Activated naive CD4-positive, alpha-beta T cell treated with anti-CD3 and anti-CD28 coated beads for 36 hours (primary cell): Measurements from ENCODE around the gene RNASEL. TPM values are rescaled to one million over a fixed set of nuclear protein-coding genes. Genes with fewer than 3 reads are reported as not detected.
"Not testable (repeated sequence)": the region's sequence is repeated elsewhere in the genome, so short reads cannot be mapped to it uniquely, and the experiment has no call there.

Experiments used
- CTCF ChIA-PET: fragments of 350-600 bp; sonication (Branson Sonifier 250); formaldehyde crosslinking; loops from one replicate; lab custom pipeline; 2021; ENCODE audit warnings: antibody characterized with exemption; lab: Charles Lee
- DNase-seq: peaks from one replicate; pipeline ENCODE4 v3.0.0-alpha.2; 2020
- H3K27ac Mint-ChIP-seq: one replicate; pipeline ENCODE4 v1.8.0; 2021; ENCODE audit warnings: mild to moderate bottlenecking, mixed read lengths
- H3K27me3 Mint-ChIP-seq: one replicate; pipeline ENCODE4 v1.8.0; 2021; ENCODE audit warnings: low read depth, mixed read lengths
- H3K36me3 Mint-ChIP-seq: one replicate; pipeline ENCODE4 v1.8.0; 2021; ENCODE audit warnings: low read depth, mixed read lengths
- H3K4me1 Mint-ChIP-seq: one replicate; pipeline ENCODE4 v1.8.0; 2021; ENCODE audit warnings: low read depth, mixed read lengths
- H3K4me3 Mint-ChIP-seq: one replicate; pipeline ENCODE4 v1.8.0; 2021; ENCODE audit warnings: mild to moderate bottlenecking, moderate library complexity, mixed read lengths
- H3K9me3 Mint-ChIP-seq: one replicate; pipeline ENCODE4 v1.8.0; 2021; ENCODE audit warnings: mixed read lengths
- intact Hi-C: fragments of 100-400 bp; cut with micrococcal nuclease; formaldehyde crosslinking; loops from one replicate; pipeline ENCODE4 v1.15.1; 2023
- total RNA-seq, 2 experiments: library from RNA; stranded (reverse); gene quantifications; one replicate each; pipeline ENCODE4 v1.2.3, GENCODE V29; 2021

RNASEL gene, protein sequence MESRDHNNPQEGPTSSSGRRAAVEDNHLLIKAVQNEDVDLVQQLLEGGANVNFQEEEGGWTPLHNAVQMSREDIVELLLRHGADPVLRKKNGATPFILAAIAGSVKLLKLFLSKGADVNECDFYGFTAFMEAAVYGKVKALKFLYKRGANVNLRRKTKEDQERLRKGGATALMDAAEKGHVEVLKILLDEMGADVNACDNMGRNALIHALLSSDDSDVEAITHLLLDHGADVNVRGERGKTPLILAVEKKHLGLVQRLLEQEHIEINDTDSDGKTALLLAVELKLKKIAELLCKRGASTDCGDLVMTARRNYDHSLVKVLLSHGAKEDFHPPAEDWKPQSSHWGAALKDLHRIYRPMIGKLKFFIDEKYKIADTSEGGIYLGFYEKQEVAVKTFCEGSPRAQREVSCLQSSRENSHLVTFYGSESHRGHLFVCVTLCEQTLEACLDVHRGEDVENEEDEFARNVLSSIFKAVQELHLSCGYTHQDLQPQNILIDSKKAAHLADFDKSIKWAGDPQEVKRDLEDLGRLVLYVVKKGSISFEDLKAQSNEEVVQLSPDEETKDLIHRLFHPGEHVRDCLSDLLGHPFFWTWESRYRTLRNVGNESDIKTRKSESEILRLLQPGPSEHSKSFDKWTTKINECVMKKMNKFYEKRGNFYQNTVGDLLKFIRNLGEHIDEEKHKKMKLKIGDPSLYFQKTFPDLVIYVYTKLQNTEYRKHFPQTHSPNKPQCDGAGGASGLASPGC
- total RNA-seq: 1 to 10 TPM; 2.5 TPM

DNA sequence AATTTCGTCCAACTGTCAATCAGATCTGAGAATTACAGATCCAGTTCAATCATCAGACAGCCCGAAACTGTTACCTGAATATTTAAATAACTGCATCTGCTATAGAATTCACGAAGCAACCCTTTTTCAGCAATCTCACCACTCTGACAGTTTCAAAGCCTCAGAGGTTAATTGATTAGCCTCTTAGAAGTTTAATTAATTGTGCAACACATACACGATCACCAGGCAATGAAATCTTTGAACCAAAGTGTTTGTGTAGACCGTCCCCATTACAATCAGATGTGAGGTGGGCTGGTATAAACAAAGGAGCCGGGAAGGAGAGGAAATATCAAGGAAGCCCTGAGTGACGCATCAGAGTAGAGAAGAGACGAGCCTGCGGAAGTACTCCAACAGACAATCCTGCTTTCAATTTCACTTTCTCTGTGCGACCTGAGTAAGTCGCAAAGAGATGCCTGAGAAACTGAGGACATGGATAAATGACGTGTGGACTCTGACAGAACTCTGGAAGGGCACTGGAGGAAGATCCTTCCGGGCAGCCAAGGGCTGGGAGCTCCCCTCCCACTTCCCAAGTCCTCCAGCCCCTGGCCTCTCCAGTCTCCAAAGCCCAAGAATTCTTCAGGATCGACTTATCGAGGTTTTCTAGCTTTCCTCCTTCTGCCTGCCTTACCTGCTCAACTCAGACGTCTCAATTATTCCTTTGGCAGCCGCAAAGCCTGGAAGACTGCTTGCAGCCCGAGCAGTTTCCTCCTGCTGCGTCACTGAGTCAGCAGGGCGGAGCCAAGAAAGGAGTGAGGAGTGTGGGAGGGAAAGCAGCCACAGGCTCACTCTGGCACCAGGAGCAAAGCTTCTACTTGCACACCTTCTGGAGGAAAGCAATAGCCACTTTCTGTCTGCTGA is at the start of gene RNASEL:
Gene RNASEL (minus strand): TSS at position 757 of the 897 bp plus-strand sequence. CDS start 2,450 bp downstream, outside the sequence.
- CTCF ChIA-PET: interaction anchor here (0.5 to 28.9 kb wide), 7 partner anchors 10 to 501 kb away, joined by 3 to 797 read pairs (median 3); partner anchors contain the start of gene NPL
- peak within 1 kb of the TSS; percentile 86 for H3K4me3 Mint-ChIP-seq
- no peaks in the 10 kb centered on the region for H3K9me3 Mint-ChIP-seq
- intact Hi-C loops: loop anchor here (1.0 to 10.0 kb wide), 9 partner anchors 15 to 1956 kb away; partner anchors contain the start of genes DHX9 and XPR1
- H3K27ac Mint-ChIP-seq: peak within 1 kb of the TSS; percentile 98
- H3K27me3 Mint-ChIP-seq: no peaks in the 10 kb centered on the region
- peaks cover 50% of the 10 kb centered on the region for H3K4me1 Mint-ChIP-seq
- DNase-seq: peak; percentile 62
- peaks cover 2% of the 10 kb centered on the region for H3K36me3 Mint-ChIP-seq

DNA sequence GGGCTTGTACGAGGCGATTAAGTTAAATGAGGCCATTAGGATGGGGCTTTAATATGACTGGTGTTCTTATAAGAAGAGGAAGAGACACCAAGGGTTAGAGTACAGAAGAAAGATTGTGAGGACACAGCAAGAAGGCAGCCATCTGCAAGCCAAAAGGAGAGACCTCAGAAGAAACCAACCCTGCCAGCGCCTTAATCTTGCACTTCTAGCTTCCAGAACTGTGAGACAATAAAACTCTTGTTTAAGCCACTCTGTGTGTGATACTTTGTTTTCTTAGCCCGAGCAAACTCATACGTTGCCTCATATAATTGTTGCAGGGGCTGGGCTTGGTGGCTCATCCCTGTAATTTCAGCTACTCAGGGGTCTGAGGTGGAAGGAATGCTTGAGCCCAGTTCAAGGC is 48.7 kb upstream of the RNASEL start:
- CTCF ChIA-PET: no interaction called here
- Mint-ChIP-seq H3K4me1 (no peaks in the 10 kb centered on the region), H3K27ac (no peak overlapping the region), H3K27me3 (no peaks in the 10 kb centered on the region), H3K4me3 (no peak overlapping the region), H3K36me3 (no peaks in the 10 kb centered on the region), H3K9me3 (no peaks in the 10 kb centered on the region)
- no peak for DNase-seq
- intact Hi-C loops: no loop called here

DNA sequence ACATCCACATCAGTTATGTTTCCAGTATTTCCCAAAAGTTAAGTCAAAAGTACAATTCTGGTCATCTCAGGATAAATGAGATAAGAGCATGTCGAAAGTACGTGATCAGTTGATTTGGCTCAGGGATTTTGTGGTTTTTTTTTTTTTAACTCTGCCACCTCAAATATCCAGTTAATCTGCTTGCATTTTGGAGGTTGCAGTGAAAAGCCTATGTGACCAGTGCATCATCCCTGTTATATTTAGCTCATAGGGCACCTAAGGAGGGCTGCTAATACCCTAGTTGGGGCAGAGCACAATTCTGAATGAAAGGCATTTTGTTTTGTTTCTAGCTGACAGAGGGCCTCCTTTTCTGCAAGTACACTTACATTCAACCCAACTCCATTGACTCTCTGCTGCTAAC is 46.8 kb upstream of the RNASEL start:
- Mint-ChIP-seq H3K27ac (no peak overlapping the region), H3K4me3 (no peak overlapping the region), H3K36me3 (no peaks in the 10 kb centered on the region), H3K4me1 (peaks cover 10% of the 10 kb centered on the region), H3K27me3 (no peaks in the 10 kb centered on the region), H3K9me3 (no peaks in the 10 kb centered on the region)
- DNase-seq: no peak
- CTCF ChIA-PET: interaction anchor here (1.4 kb wide), 1 partner anchor 11 kb away, joined by 3 read pairs; no protein-coding TSS in a partner anchor
- intact Hi-C loops: no loop called here

DNA sequence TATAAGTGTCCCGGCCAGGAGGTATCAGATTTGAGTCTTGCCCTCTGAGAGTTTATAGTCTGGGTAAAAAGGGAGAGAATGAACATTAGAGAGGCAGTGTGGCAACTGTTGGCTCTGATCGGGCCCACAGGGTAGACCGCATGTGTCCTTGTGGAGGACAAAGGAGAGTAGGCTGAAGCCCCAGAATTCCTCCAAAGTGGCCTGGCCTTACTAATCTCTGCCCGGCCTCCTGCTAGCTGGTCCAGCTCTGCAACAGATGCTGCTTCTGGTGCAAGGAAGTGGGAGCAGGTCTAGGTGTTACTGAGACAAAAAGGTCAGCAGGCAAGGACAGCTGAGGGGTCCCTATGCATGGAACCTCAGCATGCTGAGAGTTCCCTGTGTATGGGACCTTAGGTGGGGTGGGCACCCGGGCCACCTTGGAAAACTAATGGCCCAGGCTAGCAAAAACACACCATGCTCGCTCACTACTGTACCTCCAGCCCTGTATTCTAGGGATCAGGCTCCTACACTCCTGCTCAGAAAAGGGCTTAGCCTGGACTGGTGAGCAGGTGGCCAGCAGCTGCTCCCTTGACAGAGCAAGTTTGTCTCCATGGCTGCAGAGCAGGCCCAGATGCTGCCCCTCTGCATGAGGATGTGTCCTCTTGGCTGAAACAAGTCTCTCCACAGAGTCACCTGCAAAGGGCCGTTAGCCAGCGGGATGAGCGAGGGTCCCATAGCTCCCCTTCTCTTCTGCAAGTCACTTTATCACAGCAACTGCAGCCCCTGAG is 45.4 kb upstream of the RNASEL start:
- Mint-ChIP-seq H3K9me3 (no peaks in the 10 kb centered on the region), H3K27ac (no peak overlapping the region), H3K4me1 (peaks cover 24% of the 10 kb centered on the region), H3K4me3 (no peak overlapping the region), H3K27me3 (no peaks in the 10 kb centered on the region), H3K36me3 (no peaks in the 10 kb centered on the region)
- CTCF ChIA-PET: no interaction called here
- no peak for DNase-seq
- intact Hi-C loops: no loop called here

DNA sequence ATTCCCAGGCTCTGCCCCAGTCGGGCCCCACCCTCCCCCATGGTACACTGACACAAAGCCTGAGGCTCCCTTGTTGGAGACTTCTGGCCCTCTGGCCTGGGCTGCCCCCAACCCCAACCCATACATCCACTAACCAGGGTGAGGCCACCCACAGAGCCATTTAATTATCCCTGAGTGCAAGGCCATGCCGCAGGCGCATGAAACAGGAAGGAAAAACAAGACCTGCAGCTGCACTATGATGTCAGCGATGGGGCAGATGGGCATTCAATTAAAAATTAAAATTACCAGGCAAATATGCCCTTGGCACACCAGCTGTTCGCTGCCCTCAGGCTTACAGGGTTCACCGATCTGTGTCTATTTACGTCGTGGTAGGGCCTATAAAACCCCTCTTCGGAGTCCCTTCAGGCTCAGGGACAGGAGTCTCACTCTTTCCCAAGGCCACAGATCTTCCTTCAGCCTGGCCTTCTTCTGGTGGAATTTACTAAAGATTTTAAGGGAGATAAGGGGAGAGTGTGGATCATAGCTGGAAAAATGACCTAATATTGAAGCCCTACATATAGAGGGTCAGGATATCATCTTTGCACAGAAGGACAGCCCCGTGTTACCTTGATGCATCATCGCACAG is 44.7 kb upstream of the RNASEL start:
- H3K4me3 Mint-ChIP-seq: no peak overlapping the region
- CTCF ChIA-PET: no interaction called here
- no peaks in the 10 kb centered on the region for H3K36me3 Mint-ChIP-seq
- intact Hi-C loops: no loop called here
- no peaks in the 10 kb centered on the region for H3K27me3 Mint-ChIP-seq
- no peak for DNase-seq
- no peaks in the 10 kb centered on the region for H3K9me3 Mint-ChIP-seq
- no peak overlapping the region for H3K27ac Mint-ChIP-seq
- peaks cover 31% of the 10 kb centered on the region for H3K4me1 Mint-ChIP-seq

DNA sequence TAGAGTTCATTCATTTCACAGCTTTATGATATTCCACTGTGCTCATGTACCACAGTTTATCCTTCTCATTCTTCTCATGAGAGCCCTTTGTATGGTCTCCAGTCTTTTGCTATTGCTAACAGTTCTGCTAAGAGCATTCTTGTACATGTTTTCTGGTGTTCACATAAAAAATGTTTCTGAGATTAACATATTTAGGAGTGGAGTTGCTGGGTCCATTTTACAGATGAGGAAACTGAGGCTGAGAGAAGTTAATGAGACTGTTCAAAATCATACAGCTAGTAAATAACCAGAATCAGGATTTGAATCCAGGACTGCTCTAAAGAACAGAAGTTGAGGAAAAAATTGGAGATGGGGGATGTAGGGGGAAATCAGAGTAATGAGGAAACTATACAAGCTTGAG is 44.0 kb upstream of the RNASEL start:
- H3K27ac Mint-ChIP-seq: no peak overlapping the region
- H3K36me3 Mint-ChIP-seq: no peaks in the 10 kb centered on the region
- no peaks in the 10 kb centered on the region for H3K27me3 Mint-ChIP-seq
- CTCF ChIA-PET: no interaction called here
- peaks cover 31% of the 10 kb centered on the region for H3K4me1 Mint-ChIP-seq
- DNase-seq: no peak
- H3K9me3 Mint-ChIP-seq: no peaks in the 10 kb centered on the region
- H3K4me3 Mint-ChIP-seq: no peak overlapping the region
- intact Hi-C loops: no loop called here

DNA sequence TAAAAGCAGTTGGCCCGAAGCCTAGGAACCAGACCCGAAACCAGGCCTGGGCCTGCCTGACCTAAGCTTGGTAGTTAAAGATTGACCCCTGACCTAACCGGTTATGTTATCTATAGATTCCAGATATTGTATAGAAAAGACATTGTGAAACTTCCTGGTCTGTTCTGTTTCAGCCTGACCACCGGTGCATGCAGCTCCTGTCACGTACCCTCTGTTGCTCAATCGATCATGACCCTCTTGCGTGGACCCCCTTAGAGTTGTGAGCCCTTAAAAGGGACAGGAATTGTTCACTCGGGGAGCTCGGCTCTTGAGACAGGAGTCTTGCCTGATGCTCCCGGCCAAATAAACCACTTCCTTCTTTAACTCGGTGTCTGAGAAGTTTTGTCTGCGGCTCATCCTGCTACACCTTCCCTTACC is 43.4 kb upstream of the RNASEL start:
- H3K9me3 Mint-ChIP-seq, H3K36me3 Mint-ChIP-seq, H3K27ac Mint-ChIP-seq, H3K27me3 Mint-ChIP-seq, DNase-seq, intact Hi-C loops: not testable (repeated sequence)
- CTCF ChIA-PET: interaction anchor here (0.7 kb wide), 1 partner anchor 24 kb away, joined by 5 read pairs; no protein-coding TSS in a partner anchor
- peaks cover 31% of the 10 kb centered on the region for H3K4me1 Mint-ChIP-seq
- peak overlapping the region; percentile 25 for H3K4me3 Mint-ChIP-seq

DNA sequence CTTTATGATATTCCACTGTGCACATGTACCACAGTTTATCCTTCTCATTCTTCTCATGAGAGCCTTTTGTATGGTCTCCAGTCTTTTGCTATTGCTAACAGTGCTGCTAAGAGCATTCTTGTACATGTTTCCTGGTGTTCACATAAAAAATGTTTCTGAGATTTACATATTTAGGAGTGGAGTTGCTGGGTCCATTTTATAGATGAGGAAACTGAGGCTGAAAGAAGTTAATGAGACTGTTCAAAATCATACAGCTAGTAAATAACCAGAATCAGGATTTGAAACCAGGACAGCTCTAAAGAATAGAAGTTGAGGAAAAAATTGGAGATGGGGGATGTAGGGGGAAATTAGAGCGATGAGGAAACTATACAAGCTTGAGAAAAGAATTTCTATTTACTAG is 42.9 kb upstream of the RNASEL start:
- no peak for DNase-seq
- Mint-ChIP-seq H3K27ac (no peak overlapping the region), H3K4me1 (peaks cover 33% of the 10 kb centered on the region), H3K36me3 (no peaks in the 10 kb centered on the region), H3K27me3 (no peaks in the 10 kb centered on the region), H3K4me3 (no peak overlapping the region), H3K9me3 (no peaks in the 10 kb centered on the region)
- CTCF ChIA-PET: interaction anchor here (0.7 to 1.0 kb wide), 2 partner anchors 17 to 24 kb away, joined by 3 to 5 read pairs; no protein-coding TSS in a partner anchor
- intact Hi-C loops: no loop called here

DNA sequence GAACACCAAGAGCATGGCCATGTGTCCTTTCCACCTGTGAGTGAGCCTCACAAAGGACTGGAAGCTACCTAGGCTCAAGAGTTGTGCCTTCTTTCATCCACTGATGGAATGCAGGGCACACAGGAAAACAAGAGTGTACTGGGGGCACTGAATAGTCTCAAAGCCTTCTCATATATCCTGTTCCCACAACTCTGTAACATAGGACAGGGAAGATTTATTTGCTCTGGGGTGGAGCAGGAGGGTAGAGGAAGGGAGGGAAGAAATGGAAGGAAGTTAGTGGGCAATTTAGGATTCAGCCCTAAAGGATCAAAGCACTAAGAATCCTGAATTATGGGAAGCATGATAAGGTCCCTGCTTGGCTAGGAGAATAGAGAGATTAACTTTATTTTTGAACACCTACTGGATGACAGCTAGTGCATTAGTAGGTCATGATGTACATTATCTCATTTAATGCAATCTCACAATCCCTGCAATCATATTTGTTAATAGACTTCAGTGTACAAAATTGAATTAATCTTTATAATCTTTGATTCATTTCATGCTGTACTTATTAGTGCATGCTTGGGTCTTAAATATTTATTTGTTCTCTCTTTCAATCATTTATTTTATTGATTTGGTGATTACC is 42.1 kb upstream of the RNASEL start:
- Mint-ChIP-seq H3K4me3 (no peak overlapping the region), H3K4me1 (peaks cover 41% of the 10 kb centered on the region), H3K36me3 (no peaks in the 10 kb centered on the region), H3K9me3 (no peaks in the 10 kb centered on the region), H3K27ac (no peak overlapping the region), H3K27me3 (no peaks in the 10 kb centered on the region)
- CTCF ChIA-PET: interaction anchor here (1.0 to 1.3 kb wide), 2 partner anchors 17 to 154 kb away, joined by 3 read pairs; no protein-coding TSS in a partner anchor
- intact Hi-C loops: no loop called here
- DNase-seq: no peak

DNA sequence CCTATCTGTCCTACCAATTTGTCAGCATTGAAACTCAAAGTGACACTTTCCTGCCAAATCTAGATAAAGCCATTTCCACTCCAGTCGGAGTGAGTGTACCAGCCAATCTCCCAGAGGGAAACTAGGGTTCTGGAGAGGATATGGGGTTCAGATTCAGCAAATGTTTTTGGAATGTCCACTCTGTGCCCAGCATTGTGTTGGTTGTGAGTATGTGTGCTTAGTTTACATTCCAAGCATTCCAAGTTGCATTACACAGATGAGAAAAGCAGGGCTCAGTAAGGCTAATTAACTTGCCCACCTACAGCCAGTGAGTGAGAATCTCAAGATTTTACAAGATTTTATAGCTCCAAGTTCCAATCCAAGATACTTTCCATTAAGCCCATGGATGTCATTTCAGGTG is 41.5 kb upstream of the RNASEL start:
- Mint-ChIP-seq H3K4me1 (peaks cover 47% of the 10 kb centered on the region), H3K27ac (peak overlapping the region; percentile 71), H3K9me3 (no peaks in the 10 kb centered on the region), H3K4me3 (no peak overlapping the region), H3K27me3 (no peaks in the 10 kb centered on the region), H3K36me3 (no peaks in the 10 kb centered on the region)
- DNase-seq: no peak
- intact Hi-C loops: no loop called here
- CTCF ChIA-PET: interaction anchor here (1.3 kb wide), 1 partner anchor 154 kb away, joined by 3 read pairs; no protein-coding TSS in a partner anchor
